ENCODE results near the gene BDH1. TPM values are rescaled to one million over a fixed set of nuclear protein-coding genes. Genes with fewer than 3 reads are reported as not detected.
"Not testable (repeated sequence)": the region's sequence is repeated elsewhere in the genome, so short reads cannot be mapped to it uniquely, and the experiment has no call there.

The BDH1 gene
- total and polyA plus RNA-seq, 5 donors = 13.2 to 30.5 (median 22.8) TPM

DNA sequence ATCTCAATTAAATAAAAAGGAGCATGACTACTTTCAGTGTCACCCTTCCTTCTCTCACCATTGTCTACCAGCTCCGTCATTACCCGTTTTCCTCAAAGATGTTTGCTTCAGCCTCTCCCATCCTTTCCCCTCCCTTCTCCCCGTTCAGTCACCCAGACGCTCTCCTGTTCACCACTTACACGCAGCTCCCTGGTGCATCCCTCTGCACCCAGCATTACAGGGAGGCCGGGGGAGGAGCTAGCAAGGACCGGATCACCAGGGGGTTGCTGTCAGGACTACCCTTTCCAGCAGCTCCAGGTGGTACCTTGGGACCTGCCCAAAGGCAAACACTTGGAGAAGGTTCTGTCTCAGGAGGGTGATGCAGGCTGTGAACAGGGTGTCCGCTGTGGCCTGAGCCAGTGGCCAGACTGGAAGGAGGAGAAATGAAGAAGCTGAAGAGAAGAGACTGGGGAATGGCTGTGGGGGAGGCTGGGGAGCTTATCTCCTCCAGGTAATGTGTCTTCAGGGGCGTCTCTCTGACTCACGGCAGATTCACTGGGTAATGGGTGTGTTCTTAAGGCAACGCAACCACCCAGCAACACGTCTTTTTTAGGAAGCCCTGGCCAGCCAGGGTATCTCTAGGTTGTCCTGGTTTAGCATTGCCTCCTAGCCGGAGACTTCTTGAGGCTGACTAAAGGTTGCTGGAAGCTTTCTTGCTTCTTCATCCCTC, 21.8 kb upstream of the BDH1 start:
- no peak for ATAC-seq

GRCh38 chr3:197576838-197577237, 21.1 kb upstream of the BDH1 start:
- H3K27me3 ChIP-seq (ENCODE audit: control insufficient read depth, insufficient read depth) = no peaks in the 10 kb centered on the region
- H3K4me3 ChIP-seq (ENCODE audit: low read length) = no peak overlapping the region
- intact Hi-C loops (cut with DNase I) = no loop called here
- H3K27ac ChIP-seq (ENCODE audit: low read length) = no peak overlapping the region
- H3K9me3 ChIP-seq (ENCODE audit: control insufficient read depth, low read length) = no peaks in the 10 kb centered on the region
- ATAC-seq = peak in 1 of 2 donors; percentile 24
- DNase-seq = no peak
- 79% methylated on average over 8 of the region's 8 CpGs for WGBS
- H3K4me1 ChIP-seq (ENCODE audit: control insufficient read depth, insufficient read depth, low read length) = no peaks in the 10 kb centered on the region

More for the DNA sequence above, 21.8 kb upstream of the BDH1 start:
- H3K4me3 ChIP-seq (ENCODE audit: low read length) = no peak overlapping the region
- intact Hi-C loops (cut with DNase I) = no loop called here
- no peak for DNase-seq
- H3K27me3 ChIP-seq (ENCODE audit: control insufficient read depth, insufficient read depth) = no peaks in the 10 kb centered on the region
- no peaks in the 10 kb centered on the region for H3K9me3 ChIP-seq (ENCODE audit: control insufficient read depth, low read length)
- no peaks in the 10 kb centered on the region for H3K4me1 ChIP-seq (ENCODE audit: control insufficient read depth, insufficient read depth, low read length)
- H3K27ac ChIP-seq (ENCODE audit: low read length) = no peak overlapping the region
- whole genome bisulfite sequencing = 86% methylated on average over 13 of the region's 13 CpGs

DNA sequence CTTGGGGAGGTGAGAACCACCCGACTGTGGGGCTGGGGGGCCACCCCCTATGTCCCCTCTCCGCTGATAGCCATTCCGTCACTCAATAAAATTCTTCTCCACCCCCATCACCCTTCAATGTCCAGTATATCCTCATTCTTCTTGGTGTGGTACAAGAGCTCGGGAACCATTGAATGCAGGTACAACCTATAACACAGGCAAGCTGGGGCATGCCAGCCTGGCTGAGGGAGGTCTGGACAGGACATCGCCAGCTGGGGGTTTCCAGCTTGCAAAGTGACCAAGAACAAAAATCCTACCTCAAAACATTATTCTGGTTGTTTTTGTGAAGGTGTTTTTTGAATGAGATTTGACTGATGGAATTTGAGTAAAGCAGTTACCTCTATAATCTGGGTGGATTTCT, 19.6 kb upstream of the BDH1 start:
- ATAC-seq (no peak), DNase-seq (no peak)
- no peak overlapping the region for H3K27ac ChIP-seq (ENCODE audit: low read length)
- no peaks in the 10 kb centered on the region for H3K9me3 ChIP-seq (ENCODE audit: control insufficient read depth, low read length)
- H3K4me3 ChIP-seq (ENCODE audit: low read length) = no peak overlapping the region
- 87% methylated on average over 5 of the region's 5 CpGs for WGBS
- intact Hi-C loops (cut with DNase I) = no loop called here
- H3K27me3 ChIP-seq (ENCODE audit: control insufficient read depth, insufficient read depth) = no peaks in the 10 kb centered on the region
- no peaks in the 10 kb centered on the region for H3K4me1 ChIP-seq (ENCODE audit: control insufficient read depth, insufficient read depth, low read length)

- H3K4me1 ChIP-seq (ENCODE audit: control insufficient read depth, insufficient read depth, low read length); DNase-seq; H3K4me3 ChIP-seq (ENCODE audit: low read length); H3K9me3 ChIP-seq (ENCODE audit: control insufficient read depth, low read length); intact Hi-C loops (cut with DNase I); ATAC-seq; H3K27me3 ChIP-seq (ENCODE audit: control insufficient read depth, insufficient read depth); H3K27ac ChIP-seq (ENCODE audit: low read length): not testable (repeated sequence)
- WGBS = 22% methylated on average over 4 of the region's 4 CpGs
Observed at GRCh38 chr3:197574396-197574991, 18.7 kb upstream of the BDH1 start.

- intact Hi-C loops (cut with DNase I) = no loop called here
- no peak for DNase-seq
- no peaks in the 10 kb centered on the region for H3K27me3 ChIP-seq (ENCODE audit: control insufficient read depth, insufficient read depth)
- H3K4me1 ChIP-seq (ENCODE audit: control insufficient read depth, insufficient read depth, low read length) = no peaks in the 10 kb centered on the region
- no peaks in the 10 kb centered on the region for H3K9me3 ChIP-seq (ENCODE audit: control insufficient read depth, low read length)
- no peak overlapping the region for H3K4me3 ChIP-seq (ENCODE audit: low read length)
- H3K27ac ChIP-seq (ENCODE audit: low read length) = no peak overlapping the region
- 70% methylated on average over 6 of the region's 6 CpGs for WGBS
- ATAC-seq = no peak
Observed at GRCh38 chr3:197573048-197573767, 17.4 kb upstream of the BDH1 start.

DNA sequence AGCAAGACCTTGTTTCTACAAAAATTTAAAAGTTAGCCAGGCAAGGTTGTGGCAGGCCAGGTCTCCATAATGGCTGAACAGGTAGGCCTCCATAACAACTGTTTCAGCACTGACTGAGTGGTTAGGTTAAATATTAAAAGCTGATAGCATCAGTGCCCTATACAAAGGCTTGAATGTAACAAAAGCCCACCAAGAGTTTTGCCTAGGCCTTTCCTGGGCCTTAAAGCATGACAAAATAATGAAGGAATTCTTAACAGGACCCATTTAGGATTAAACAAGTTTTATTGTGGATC, 16.1 kb upstream of the BDH1 start:
- DNase-seq; H3K4me3 ChIP-seq (ENCODE audit: low read length); H3K27ac ChIP-seq (ENCODE audit: low read length); H3K9me3 ChIP-seq (ENCODE audit: control insufficient read depth, low read length); intact Hi-C loops (cut with DNase I); ATAC-seq; H3K27me3 ChIP-seq (ENCODE audit: control insufficient read depth, insufficient read depth); H3K4me1 ChIP-seq (ENCODE audit: control insufficient read depth, insufficient read depth, low read length): not testable (repeated sequence)

GRCh38 chr3:197571074-197571879, 15.5 kb upstream of the BDH1 start:
- H3K4me1 ChIP-seq (ENCODE audit: control insufficient read depth, insufficient read depth, low read length); H3K27me3 ChIP-seq (ENCODE audit: control insufficient read depth, insufficient read depth); intact Hi-C loops (cut with DNase I); ATAC-seq; H3K27ac ChIP-seq (ENCODE audit: low read length); H3K9me3 ChIP-seq (ENCODE audit: control insufficient read depth, low read length); H3K4me3 ChIP-seq (ENCODE audit: low read length); DNase-seq: not testable (repeated sequence)
- 78% methylated on average over 4 of the region's 4 CpGs for WGBS

DNA sequence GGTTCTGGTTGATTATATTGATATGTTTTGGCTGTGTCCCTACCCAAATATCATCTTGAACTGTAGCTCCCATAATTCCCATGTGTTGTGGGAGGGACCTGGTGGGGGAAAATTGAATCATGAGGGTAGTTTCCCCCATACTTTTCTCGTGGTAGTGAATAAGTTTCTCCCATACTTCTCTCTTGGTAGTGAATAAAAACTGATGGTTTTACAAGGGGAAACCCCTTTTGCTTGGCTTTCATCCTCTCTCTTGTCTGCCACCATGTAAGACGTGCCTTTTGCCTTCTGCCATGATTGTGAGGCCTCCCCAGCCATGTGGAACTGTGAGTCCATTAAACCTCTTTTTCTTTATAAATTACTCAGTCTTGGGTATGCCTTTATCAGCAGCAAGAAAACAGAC, 13.7 kb upstream of the BDH1 start:
- 79% methylated on average over 2 of the region's 2 CpGs for WGBS
- DNase-seq; H3K27ac ChIP-seq (ENCODE audit: low read length); ATAC-seq; intact Hi-C loops (cut with DNase I); H3K4me3 ChIP-seq (ENCODE audit: low read length); H3K4me1 ChIP-seq (ENCODE audit: control insufficient read depth, insufficient read depth, low read length); H3K27me3 ChIP-seq (ENCODE audit: control insufficient read depth, insufficient read depth); H3K9me3 ChIP-seq (ENCODE audit: control insufficient read depth, low read length): not testable (repeated sequence)

DNA sequence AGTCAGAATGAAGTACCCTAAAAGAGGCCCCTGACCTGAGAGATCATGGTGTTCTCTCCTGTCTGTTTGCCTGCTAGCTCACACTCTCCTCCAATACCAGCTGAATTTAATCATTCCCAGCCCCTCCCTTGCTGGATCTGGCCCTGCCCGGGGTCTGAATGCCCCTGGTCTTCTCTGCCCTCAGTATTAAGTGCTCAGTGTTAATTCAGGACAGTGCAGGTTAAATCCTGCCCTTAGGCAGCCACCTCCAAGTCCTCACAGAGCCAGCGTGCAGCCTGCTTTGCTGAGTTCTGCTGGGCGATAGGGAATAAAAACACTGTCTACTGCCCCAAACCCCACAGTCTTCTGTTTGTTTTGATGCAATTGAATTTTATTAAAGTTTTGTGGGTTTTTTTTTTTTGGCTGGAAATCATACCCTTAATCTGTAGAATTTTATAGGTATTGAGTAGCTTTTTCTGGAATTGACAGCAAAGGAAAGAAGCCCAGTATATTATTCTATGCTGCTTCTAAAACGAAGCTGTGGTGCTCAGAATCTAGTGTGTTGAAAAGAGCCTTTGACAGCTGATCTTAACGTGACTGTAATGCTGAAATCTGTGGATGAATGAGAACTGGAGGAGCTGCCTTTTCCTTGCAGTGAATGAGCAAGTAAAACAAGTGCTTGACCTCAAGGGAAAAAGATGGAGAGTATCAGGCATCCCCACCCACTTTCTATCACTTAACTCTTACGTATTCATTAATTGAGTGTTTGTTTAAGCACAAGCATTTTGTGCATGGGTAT, 12.3 kb upstream of the BDH1 start:
- Histone ChIP-seq H3K27ac (ENCODE audit: low read length) (no peak overlapping the region), H3K27me3 (ENCODE audit: control insufficient read depth, insufficient read depth) (no peaks in the 10 kb centered on the region), H3K4me3 (ENCODE audit: low read length) (no peak overlapping the region), H3K4me1 (ENCODE audit: control insufficient read depth, insufficient read depth, low read length) (no peaks in the 10 kb centered on the region), H3K9me3 (ENCODE audit: control insufficient read depth, low read length) (no peaks in the 10 kb centered on the region)
- DNase-seq (no peak), ATAC-seq (no peak)
- 41% methylated on average over 6 of the region's 6 CpGs for WGBS
- intact Hi-C loops (cut with DNase I) = no loop called here

GRCh38 chr3:197566155-197566554, 10.4 kb upstream of the BDH1 start:
- intact Hi-C loops (cut with DNase I); ATAC-seq; H3K9me3 ChIP-seq (ENCODE audit: control insufficient read depth, low read length): not testable (repeated sequence)

More at GRCh38 chr3:197566155-197566554, 10.4 kb upstream of the BDH1 start:
- not testable (repeated sequence) for H3K4me3 ChIP-seq (ENCODE audit: low read length); H3K27me3 ChIP-seq (ENCODE audit: control insufficient read depth, insufficient read depth); H3K27ac ChIP-seq (ENCODE audit: low read length); H3K4me1 ChIP-seq (ENCODE audit: control insufficient read depth, insufficient read depth, low read length); DNase-seq
